HL-60 (cell line): ENCODE results near the gene SLC17A8.

Experiments used
- POLR2AphosphoS5 ChIP-seq: IDR thresholded peaks from 2 replicates; pipeline ENCODE4 v1.6.1; 2012; ENCODE audit warnings: low read depth
- REST ChIP-seq: IDR thresholded peaks from 2 replicates; pipeline ENCODE4 v1.6.1; 2012; ENCODE audit warnings: low read depth; ENCODE audit not compliant: insufficient replicate concordance
- TF ChIP-seq, protein P1 (sequence below): IDR thresholded peaks from one replicate; pipeline ENCODE4 v1.5.1; 2011; ENCODE audit warnings: low read length, control low read depth, inconsistent platforms; ENCODE audit not compliant: insufficient read depth

DNA sequence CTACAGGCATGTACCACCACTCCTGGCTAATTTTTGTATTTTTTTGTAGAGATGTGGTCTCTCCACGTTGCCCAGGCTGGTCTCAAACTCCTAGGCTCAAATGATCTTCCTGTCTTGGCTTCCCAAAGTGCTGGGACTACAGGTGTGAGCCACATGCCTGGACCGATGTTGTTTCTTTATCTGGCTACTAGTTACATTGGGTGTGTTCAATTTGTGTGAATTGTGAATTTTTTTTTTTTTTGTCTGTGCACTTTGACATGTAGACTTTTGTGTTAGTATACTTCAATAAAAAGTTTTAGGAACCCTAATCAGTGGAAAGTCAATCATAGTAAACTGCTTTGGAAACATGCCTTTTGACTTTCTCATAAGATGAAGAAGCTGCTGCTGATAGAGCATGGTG, 24.0 kb upstream of the SLC17A8 start:
- TF ChIP-seq, protein P1, sequence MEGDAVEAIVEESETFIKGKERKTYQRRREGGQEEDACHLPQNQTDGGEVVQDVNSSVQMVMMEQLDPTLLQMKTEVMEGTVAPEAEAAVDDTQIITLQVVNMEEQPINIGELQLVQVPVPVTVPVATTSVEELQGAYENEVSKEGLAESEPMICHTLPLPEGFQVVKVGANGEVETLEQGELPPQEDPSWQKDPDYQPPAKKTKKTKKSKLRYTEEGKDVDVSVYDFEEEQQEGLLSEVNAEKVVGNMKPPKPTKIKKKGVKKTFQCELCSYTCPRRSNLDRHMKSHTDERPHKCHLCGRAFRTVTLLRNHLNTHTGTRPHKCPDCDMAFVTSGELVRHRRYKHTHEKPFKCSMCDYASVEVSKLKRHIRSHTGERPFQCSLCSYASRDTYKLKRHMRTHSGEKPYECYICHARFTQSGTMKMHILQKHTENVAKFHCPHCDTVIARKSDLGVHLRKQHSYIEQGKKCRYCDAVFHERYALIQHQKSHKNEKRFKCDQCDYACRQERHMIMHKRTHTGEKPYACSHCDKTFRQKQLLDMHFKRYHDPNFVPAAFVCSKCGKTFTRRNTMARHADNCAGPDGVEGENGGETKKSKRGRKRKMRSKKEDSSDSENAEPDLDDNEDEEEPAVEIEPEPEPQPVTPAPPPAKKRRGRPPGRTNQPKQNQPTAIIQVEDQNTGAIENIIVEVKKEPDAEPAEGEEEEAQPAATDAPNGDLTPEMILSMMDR = no peak
- TF ChIP-seq POLR2AphosphoS5 (no peak), REST (no peak)
